GM19452 (cell line): Measurements from ENCODE around the gene CNGA4.
A peak's percentile ranks its signal among the peaks of the same experiment; 100 is the strongest.

Experiments used
- ATAC-seq: cut with Tn5 transposase; IDR thresholded peaks from one replicate; pipeline ENCODE4 v1.9.1; 2021; ENCODE audit not compliant: unreplicated experiment

Gene CNGA4

GRCh38 chr11:6238902-6239301, at the start of gene CNGA4:
TSS of gene CNGA4 (plus strand) at chr11:6239089. CDS start at chr11:6239207, 118 bp downstream.
- ATAC-seq, result no peak

- no peak for ATAC-seq
Measured at GRCh38 chr11:6191742-6192141, 47.1 kb upstream of the CNGA4 start.

DNA sequence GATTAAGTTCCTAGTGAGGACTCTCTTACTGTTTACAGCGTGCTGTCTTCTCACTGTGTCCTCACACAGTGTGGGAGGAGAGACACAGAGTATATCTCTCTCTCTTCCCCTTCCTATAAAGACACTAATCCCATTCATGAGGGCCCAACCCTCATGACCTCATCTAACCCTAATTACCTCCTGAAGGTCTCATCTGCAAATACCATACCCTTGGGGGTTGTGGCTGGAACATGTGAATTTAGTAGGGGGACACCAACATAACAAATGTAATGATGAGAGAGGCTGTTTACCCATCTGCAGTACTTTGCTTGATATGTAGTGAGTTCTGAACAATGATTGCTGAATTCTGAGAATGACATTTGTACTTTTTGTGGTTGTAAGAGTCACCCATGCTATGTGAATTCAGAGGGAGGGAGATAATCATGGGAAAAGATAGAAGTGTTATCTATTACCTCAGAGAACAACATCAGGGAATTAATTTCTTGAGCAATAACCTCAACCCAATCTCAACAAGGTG, 44.8 kb upstream of the CNGA4 start:
- no peak for ATAC-seq

GRCh38 chr11:6196396-6196795, 42.5 kb upstream of the CNGA4 start:
- no peak for ATAC-seq

DNA sequence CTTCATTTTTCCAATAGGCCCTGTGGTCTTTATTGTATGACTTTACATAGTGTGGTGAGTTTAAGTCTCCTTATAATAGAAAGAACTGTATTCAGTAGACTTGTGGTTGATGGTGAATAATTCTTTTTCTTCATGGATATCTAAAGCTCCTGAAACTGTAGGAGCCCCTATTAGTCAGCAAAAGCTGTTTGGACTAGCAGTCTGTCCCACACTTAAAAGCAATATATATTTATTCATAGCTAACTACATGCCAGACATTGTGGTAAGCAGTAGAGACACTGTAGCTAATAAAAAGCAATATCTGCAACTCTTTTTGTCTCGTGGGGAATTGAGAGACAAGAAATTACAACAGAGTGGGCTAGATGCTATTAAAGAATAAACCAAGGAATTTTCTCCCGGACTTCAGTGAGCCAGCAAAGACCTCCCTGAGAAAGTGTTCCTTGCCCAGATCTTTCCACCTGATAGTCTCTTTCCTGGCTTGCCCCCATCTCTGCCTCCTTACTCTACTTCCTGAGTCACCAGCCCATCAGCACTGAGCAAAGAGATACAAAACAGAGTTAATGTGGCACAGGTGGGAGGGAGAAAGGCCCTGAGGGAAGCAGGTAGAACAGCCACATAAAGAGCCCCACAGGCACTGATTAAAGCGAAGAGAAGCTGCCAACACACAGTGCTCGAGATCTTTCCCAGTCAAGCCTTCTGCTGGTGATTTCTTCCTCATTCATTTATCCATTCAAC, 41.3 kb upstream of the CNGA4 start:
- ATAC-seq, result no peak

- no peak for ATAC-seq
Measured at GRCh38 chr11:6199174-6199810, 39.6 kb upstream of the CNGA4 start, which contains the start of gene OR52W1. TSS of gene OR52W1 (plus strand) at chr11:6199224. CDS start at chr11:6199224, 0 bp downstream.

GRCh38 chr11:6200975-6201374, 37.9 kb upstream of the CNGA4 start:
- ATAC-seq, result no peak

DNA sequence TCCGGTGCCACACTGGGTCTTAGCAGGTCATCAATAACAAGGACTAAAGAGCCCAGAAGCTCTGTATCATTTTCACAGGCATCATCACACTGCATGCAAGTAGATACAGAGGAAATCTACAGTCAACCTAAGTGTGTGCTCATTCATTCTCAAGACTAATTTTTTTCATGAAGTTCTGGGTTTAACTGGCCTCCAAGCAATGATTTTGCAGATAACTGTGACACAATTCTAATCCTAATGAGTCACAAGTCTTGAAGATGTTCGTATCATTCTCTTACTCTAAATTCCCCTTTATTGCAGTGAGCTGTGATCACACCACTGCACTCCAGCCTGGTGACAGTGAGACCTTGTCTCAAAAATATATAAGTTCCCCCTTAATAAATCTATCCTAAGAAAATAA, 37.4 kb upstream of the CNGA4 start:
- ATAC-seq, result no peak

- no peak for ATAC-seq
Measured at GRCh38 chr11:6202041-6202440, 36.8 kb upstream of the CNGA4 start.

DNA sequence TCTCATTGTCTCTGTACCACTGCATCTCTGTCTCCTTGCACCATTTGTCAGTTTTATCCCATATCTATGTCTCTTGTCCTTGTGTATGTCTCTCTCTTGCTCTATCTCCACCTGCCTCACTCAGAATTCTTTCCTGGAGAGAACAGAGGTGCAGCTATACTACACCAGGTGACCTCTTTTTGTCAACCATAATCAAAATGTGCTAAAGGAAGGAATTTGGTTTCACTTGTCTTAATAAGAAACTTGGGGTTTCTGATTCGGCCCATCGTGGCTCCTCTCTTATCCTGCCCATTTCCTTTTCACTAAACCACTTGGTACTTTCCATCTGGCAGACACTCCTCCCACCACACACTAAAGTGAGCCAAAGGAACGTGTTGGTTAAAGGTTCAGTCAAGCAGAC, 35.6 kb upstream of the CNGA4 start:
- peak; percentile 84 for ATAC-seq

GRCh38 chr11:6204706-6205105, 34.2 kb upstream of the CNGA4 start:
- no peak for ATAC-seq

GRCh38 chr11:6205366-6205765, 33.5 kb upstream of the CNGA4 start, which contains the start of gene C11orf42:
TSS of gene C11orf42 (plus strand) at chr11:6205557. CDS start at chr11:6205616, 59 bp downstream.
- ATAC-seq, result no peak

DNA sequence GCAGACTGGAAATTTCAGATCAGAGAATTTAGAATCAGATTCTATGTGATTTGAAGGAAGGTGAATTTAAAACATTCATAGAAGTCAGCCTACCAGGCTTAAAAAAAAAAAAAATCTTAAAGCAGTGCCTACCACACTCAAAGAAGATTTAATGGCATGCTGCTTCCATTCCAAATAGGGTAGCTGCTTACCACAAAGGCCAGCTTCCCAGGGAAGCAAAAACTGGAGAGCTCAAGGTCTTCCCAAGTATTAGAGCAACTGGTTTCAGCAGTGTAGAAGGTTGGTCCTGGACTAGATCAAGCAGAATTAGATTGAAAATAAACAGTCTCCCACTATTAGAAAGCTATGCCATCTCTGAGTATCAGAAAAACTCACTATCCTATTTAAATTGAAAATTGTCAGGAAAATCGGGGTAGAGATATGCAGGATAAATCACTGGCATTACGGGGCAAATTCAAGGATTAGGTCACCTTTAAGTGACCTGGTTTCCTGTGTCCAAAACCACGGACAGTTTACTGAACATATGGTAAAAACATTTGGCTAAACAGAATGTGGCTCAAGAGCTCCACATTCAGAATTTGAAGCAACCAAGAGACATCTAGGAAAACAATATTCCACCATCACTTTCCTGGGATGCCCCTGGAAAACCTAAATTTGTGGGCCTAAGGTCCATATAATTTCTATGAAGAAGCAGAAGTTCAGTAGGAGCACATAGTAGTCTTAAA, 32.3 kb upstream of the CNGA4 start:
- ATAC-seq, result no peak

GRCh38 chr11:6209801-6210200, 29.1 kb upstream of the CNGA4 start:
- no peak for ATAC-seq

DNA sequence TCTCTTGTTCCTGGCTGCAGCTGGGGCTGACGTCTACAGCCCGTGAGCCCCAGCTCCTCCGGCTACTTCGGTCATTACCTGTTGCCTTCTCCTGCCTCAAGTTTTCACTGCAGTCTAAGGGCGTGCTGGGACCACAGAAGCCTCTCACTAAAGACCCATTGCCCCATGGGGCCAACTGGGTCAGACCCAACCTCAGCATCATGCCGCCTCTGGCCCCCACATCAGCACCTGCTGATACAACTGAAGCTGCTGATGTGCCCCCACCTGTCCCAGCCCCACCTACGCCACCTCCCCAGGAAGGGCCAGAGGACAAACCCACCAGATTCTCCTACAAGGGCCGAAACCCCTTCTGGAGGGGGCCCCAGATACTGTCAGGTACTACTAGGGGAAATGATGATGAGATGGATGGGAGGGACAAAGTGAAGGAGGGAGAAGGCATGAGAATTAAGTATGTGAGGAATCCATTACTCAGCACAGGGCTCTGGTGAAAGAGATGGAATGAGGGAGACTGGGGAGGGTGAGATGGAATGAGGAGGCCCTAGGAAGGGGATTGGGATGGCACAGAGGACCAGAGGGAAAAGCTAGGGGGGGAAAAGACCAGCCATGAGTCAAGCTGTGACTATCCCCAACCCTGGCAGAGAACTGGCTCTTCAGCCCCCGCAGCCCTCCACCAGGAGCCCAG, 28.5 kb upstream of the CNGA4 start:
- no peak for ATAC-seq

DNA sequence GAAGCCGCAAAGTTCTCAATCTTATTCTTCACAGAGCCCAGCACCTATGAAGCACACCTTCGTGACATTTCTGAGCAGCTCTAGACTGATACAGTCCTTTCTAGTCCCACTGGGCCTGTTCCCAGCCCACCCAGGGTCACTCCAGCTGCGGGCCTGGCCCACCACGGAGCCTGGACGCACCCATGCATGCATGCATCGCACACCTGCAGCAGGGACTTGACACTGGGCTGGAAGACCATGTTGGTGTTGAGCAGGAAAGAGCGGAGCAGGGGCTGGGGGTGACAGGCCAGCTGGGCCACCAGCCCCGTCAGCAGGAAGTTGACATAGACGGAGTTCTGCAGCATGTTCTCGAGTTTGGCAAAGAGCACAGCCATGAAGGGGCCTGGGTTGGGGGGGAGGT, 24.4 kb upstream of the CNGA4 start:
- no peak for ATAC-seq

- no peak for ATAC-seq
Measured at GRCh38 chr11:6216501-6216900, 22.4 kb upstream of the CNGA4 start.

- no peak for ATAC-seq
Measured at GRCh38 chr11:6217722-6218121, 21.2 kb upstream of the CNGA4 start.

GRCh38 chr11:6219359-6219758, 19.5 kb upstream of the CNGA4 start:
- ATAC-seq, result no peak

- ATAC-seq, result no peak
Measured at GRCh38 chr11:6223854-6224253, 15.0 kb upstream of the CNGA4 start.

- ATAC-seq, result no peak
Measured at GRCh38 chr11:6224421-6224820, 14.5 kb upstream of the CNGA4 start.
